Liver (tissue), 9 donors: ENCODE results near the gene MYO7B. TPM values are rescaled to one million over a fixed set of nuclear protein-coding genes. Genes with fewer than 3 reads are reported as not detected.

Experiments
- DNase-seq: peaks from one replicate; pipeline ENCODE4 v3.0.0-alpha.2; 2017; ENCODE audit warnings: low spot score
- H3K27ac ChIP-seq, 2 donors: one replicate each; pipeline ENCODE4 v1.7.0; 2013; ENCODE audit warnings: inconsistent platforms in 2 of 2, low read length in 2 of 2, control low read depth in 1 of 2, low read depth in 1 of 2, mild to moderate bottlenecking in 1 of 2
- H3K27me3 ChIP-seq, 4 donors: one replicate each; pipeline versions ENCODE4 v1.6.1 to v1.7.0; 2013; ENCODE audit warnings: low read length in 3 of 4, inconsistent platforms in 1 of 4, mild to moderate bottlenecking in 1 of 4, moderate library complexity in 1 of 4; ENCODE audit not compliant: control insufficient read depth in 4 of 4, insufficient read depth in 4 of 4
- H3K36me3 ChIP-seq, 4 donors: one replicate each; pipeline versions ENCODE4 v1.6.1 to v1.7.0; 2013; ENCODE audit warnings: low read length in 3 of 4, mild to moderate bottlenecking in 3 of 4, low read depth in 1 of 4, moderate library complexity in 1 of 4; ENCODE audit not compliant: control insufficient read depth in 4 of 4, insufficient read depth in 3 of 4
- H3K4me1 ChIP-seq, 4 donors: one replicate each; pipeline versions ENCODE4 v1.6.1 to v1.7.0; 2013; ENCODE audit warnings: low read length in 3 of 4, mild to moderate bottlenecking in 3 of 4, moderate library complexity in 1 of 4; ENCODE audit not compliant: control insufficient read depth in 4 of 4, insufficient read depth in 4 of 4
- H3K4me3 ChIP-seq, 3 donors: one replicate each; pipeline versions ENCODE4 v1.6.1 to v1.7.0; 2013; ENCODE audit warnings: low read length in 3 of 3, control low read depth in 1 of 3, low read depth in 1 of 3, mild to moderate bottlenecking in 1 of 3
- H3K9ac ChIP-seq, 2 donors: one replicate each; pipeline ENCODE4 v1.7.0; 2013; ENCODE audit warnings: low read length in 2 of 2, mild to moderate bottlenecking in 2 of 2, moderate library complexity in 2 of 2, control low read depth in 1 of 2, low read depth in 1 of 2
- H3K9me3 ChIP-seq, 4 donors: one replicate each; pipeline versions ENCODE4 v1.6.1 to v1.7.0; 2013; ENCODE audit warnings: low read length in 3 of 4; ENCODE audit not compliant: control insufficient read depth in 4 of 4
- CTCF ChIP-seq: fragments of 150-350 bp; IDR thresholded peaks from 2 replicates; pipeline ENCODE4 v1.5.1; 2017; ENCODE audit warnings: improper control_type of control experiment, low read depth, low read length; ENCODE audit not compliant: missing input control
- FOXA1 ChIP-seq: IDR thresholded peaks from 2 replicates; pipeline ENCODE4 v1.6.1; 2016; ENCODE audit warnings: antibody characterized with exemption
- GABPA ChIP-seq, 2 donors: IDR thresholded peaks in 1 of 2; conservative IDR thresholded peaks in 1 of 2; 2 replicates each; pipeline ENCODE4 v1.6.1; 2016; ENCODE audit warnings: antibody characterized with exemption in 2 of 2, mild to moderate bottlenecking in 1 of 2, moderate library complexity in 1 of 2
- HNF4A ChIP-seq, 2 donors: conservative IDR thresholded peaks; 2 replicates each; pipeline ENCODE4 v1.6.1; 2016; ENCODE audit warnings: antibody characterized with exemption in 2 of 2, mild to moderate bottlenecking in 2 of 2
- RAD21 ChIP-seq, 2 donors: IDR thresholded peaks; 2 replicates each; pipeline ENCODE4 v1.6.1; 2016; ENCODE audit warnings: antibody characterized with exemption in 2 of 2, mild to moderate bottlenecking in 2 of 2
- RXRA ChIP-seq, 2 donors: IDR thresholded peaks; 2 replicates each; pipeline ENCODE4 v1.6.1; 2017 to 2018; ENCODE audit warnings: antibody characterized with exemption in 2 of 2, mild to moderate bottlenecking in 1 of 2
- SP1 ChIP-seq: IDR thresholded peaks from 2 replicates; pipeline ENCODE4 v1.6.1; 2018; ENCODE audit warnings: antibody characterized with exemption, mild to moderate bottlenecking
- TAF1 ChIP-seq: conservative IDR thresholded peaks from 2 replicates; pipeline ENCODE4 v1.6.1; 2016; ENCODE audit warnings: antibody characterized with exemption, mild to moderate bottlenecking
- WGBS: extraction: QIAGEN DNeasy Blood & Tissue Kit; methylation state at CpG from one replicate; pipeline ENCODE4 v1.1.7; 2013; 5-methylcytosine and 5-hydroxymethylcytosine counted together
- polyA plus RNA-seq, 2 donors: library from polyadenylated mRNA; stranded (reverse) in 1 of 2; unstranded in 1 of 2; fragments of 200-250 nt in 1 of 2; fragments of >200 nt in 1 of 2; fragmentation: Nextera tagmentation in 1 of 2; extraction: Ambion mirVana in 1 of 2; gene quantifications; one replicate each; pipeline versions ENCODE4 v1.2.1 to v1.2.3, GENCODE V29; 2013 to 2015
- total RNA-seq, 2 donors: library from RNA; depleted of rRNA; stranded (reverse); fragments of >200 nt; gene quantifications; one replicate each; pipeline ENCODE4 v1.2.3, GENCODE V29; 2014
- TF ChIP-seq, protein P1 (sequence below): IDR thresholded peaks from 2 replicates; pipeline ENCODE4 v1.6.1; 2016; ENCODE audit warnings: antibody characterized with exemption
- donor health status: healthy.
- donor health status: healthy.
- donor health status: healthy.
- donor health status: healthy.
- donor health status: healthy.

Gene MYO7B
- total and polyA plus RNA-seq, 4 donors, result 0.15 to 1.1 (median 0.64) TPM

GRCh38 chr2:127504552-127505430 lies 30.7 kb upstream of the MYO7B start:
- DNase-seq, result no peak

GRCh38 chr2:127506510-127506909 lies 29.0 kb upstream of the MYO7B start:
- no peak overlapping the region for H3K27ac ChIP-seq
- no peak overlapping the region for H3K9ac ChIP-seq
- H3K4me1 ChIP-seq, result peaks cover 0 to 14% (median 8%) of the 10 kb centered on the region in 4 donors
- H3K27me3 ChIP-seq, result no peaks in the 10 kb centered on the region
- 86% methylated on average over 1 of the region's 1 CpG for WGBS
- no peak overlapping the region for H3K4me3 ChIP-seq
- DNase-seq, result no peak
- no peaks in the 10 kb centered on the region for H3K9me3 ChIP-seq
- peaks cover 6 to 39% (median 31%) of the 10 kb centered on the region in 4 donors for H3K36me3 ChIP-seq
- no peak for TF ChIP-seq CTCF

More at GRCh38 chr2:127504552-127505430, 30.7 kb upstream of the MYO7B start:
- Histone ChIP-seq H3K4me1 (peaks cover 0 to 14% (median 8%) of the 10 kb centered on the region in 4 donors), H3K27ac (no peak overlapping the region), H3K9me3 (no peaks in the 10 kb centered on the region), H3K9ac (no peak overlapping the region), H3K27me3 (no peaks in the 10 kb centered on the region), H3K4me3 (no peak overlapping the region), H3K36me3 (peaks cover 7 to 55% (median 43%) of the 10 kb centered on the region in 4 donors)
- 94% methylated on average over 11 of the region's 11 CpGs for whole genome bisulfite sequencing
- no peak for TF ChIP-seq SP1
- TF ChIP-seq CTCF, result no peak

DNA sequence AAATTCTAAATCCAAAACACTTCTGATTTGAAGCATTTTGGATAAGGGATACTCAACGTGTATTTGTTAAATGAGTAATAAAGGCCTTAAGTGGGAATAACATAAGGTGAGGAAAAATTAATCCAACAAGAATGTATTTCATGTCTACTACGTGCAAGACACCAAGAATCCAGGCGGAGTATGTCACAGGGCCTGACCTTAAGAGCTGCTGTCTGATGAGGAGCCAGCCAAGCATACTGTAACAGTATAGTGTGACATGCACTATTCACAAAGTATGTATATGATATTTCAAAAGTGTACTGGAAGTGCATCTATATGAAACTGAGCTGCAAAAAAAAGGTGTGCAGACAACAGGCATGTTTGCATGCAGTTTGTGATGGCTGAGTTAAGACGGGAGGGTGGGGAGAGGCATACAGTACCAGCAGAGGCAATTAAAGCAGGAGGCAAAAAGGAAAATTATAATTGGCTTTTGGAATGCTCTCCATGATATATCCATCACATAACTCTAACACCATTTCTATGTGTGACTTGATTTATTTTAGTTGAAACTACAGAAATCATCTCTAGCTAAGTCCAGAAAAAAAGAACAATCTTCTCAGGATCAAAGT lies 27.4 kb upstream of the MYO7B start:
- peaks cover 5 to 23% (median 19%) of the 10 kb centered on the region in 4 donors for H3K36me3 ChIP-seq

More for the DNA sequence above, 27.4 kb upstream of the MYO7B start:
- Histone ChIP-seq H3K27ac (peak overlapping the region; percentile 25 to 31), H3K9me3 (no peaks in the 10 kb centered on the region), H3K9ac (no peak overlapping the region), H3K4me3 (no peak overlapping the region), H3K27me3 (no peaks in the 10 kb centered on the region), H3K4me1 (peaks cover 1 to 14% (median 10%) of the 10 kb centered on the region in 4 donors)
- TF ChIP-seq TAF1, result no peak
- TF ChIP-seq RXRA (IDR thresholded peaks at IDR 0.05), result no peak
- TF ChIP-seq, protein P1, sequence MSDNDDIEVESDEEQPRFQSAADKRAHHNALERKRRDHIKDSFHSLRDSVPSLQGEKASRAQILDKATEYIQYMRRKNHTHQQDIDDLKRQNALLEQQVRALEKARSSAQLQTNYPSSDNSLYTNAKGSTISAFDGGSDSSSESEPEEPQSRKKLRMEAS, result no peak
- no peak for TF ChIP-seq GABPA (IDR thresholded peaks at IDR 0.05 in 1 of 2, conservative IDR thresholded peaks at IDR 0.05 in 1 of 2)
- no peak for TF ChIP-seq FOXA1
- TF ChIP-seq RAD21 (IDR thresholded peaks at IDR 0.05), result no peak
- TF ChIP-seq HNF4A (conservative IDR thresholded peaks at IDR 0.05), result no peak
- DNase-seq, result no peak
- WGBS, result 92% methylated on average over 4 of the region's 4 CpGs
